ENCODE data around the gene ADCY3.
"Not testable (repeated sequence)": the region's sequence is repeated elsewhere in the genome, so short reads cannot be mapped to it uniquely, and the experiment has no call there.

Gene ADCY3

GRCh38 chr2:24844023-24844685 lies 75.9 kb downstream of the ADCY3 start:
- DNase-seq (ENCODE audit: low spot score): no peak

- DNase-seq (ENCODE audit: low spot score): no peak
Measured at GRCh38 chr2:24843330-24843860, 76.6 kb downstream of the ADCY3 start.

- no peak for DNase-seq (ENCODE audit: low spot score)
Measured at GRCh38 chr2:24842081-24843050, 77.7 kb downstream of the ADCY3 start.

GRCh38 chr2:24840962-24841945 lies 78.8 kb downstream of the ADCY3 start:
- DNase-seq (ENCODE audit: low spot score): no peak

GRCh38 chr2:24840164-24840869 lies 79.7 kb downstream of the ADCY3 start:
- no peak for DNase-seq (ENCODE audit: low spot score)

GRCh38 chr2:24839729-24840128 lies 80.3 kb downstream of the ADCY3 start:
- no peak for DNase-seq (ENCODE audit: low spot score)

- DNase-seq (ENCODE audit: low spot score): no peak
Measured at GRCh38 chr2:24838541-24838940, 81.5 kb downstream of the ADCY3 start.

GRCh38 chr2:24837996-24838513 lies 82.0 kb downstream of the ADCY3 start:
- DNase-seq (ENCODE audit: low spot score): no peak

- DNase-seq (ENCODE audit: low spot score): no peak
Measured at GRCh38 chr2:24836706-24837105, 83.3 kb downstream of the ADCY3 start.

- no peak for DNase-seq (ENCODE audit: low spot score)
Measured at GRCh38 chr2:24836206-24836605, 83.8 kb downstream of the ADCY3 start.

GRCh38 chr2:24835411-24835810 lies 84.6 kb downstream of the ADCY3 start:
- DNase-seq (ENCODE audit: low spot score): not testable (repeated sequence)

- no peak for DNase-seq (ENCODE audit: low spot score)
Measured at GRCh38 chr2:24834733-24835395, 85.2 kb downstream of the ADCY3 start.

GRCh38 chr2:24833821-24834732 lies 86.0 kb downstream of the ADCY3 start:
- DNase-seq (ENCODE audit: low spot score): no peak

- DNase-seq (ENCODE audit: low spot score): no peak
Measured at GRCh38 chr2:24832931-24833701, 86.9 kb downstream of the ADCY3 start.

GRCh38 chr2:24832521-24832920 lies 87.5 kb downstream of the ADCY3 start:
- no peak for DNase-seq (ENCODE audit: low spot score)

- no peak for DNase-seq (ENCODE audit: low spot score)
Measured at GRCh38 chr2:24832073-24832461, 88.0 kb downstream of the ADCY3 start.

- no peak for DNase-seq (ENCODE audit: low spot score)
Measured at GRCh38 chr2:24831221-24832072, 88.6 kb downstream of the ADCY3 start.
